ENCODE data around the gene OR5T1. TPM values are rescaled to one million over a fixed set of nuclear protein-coding genes. Genes with fewer than 3 reads are reported as not detected.

OR5T1 gene
- total RNA-seq, 1 donor from 2014 or later = not detected

GRCh38 chr11:56314844-56315243 is 40.9 kb downstream of the OR5T1 start, which contains the start of gene OR8K3:
Gene OR8K3 (plus strand): TSS chr11:56315144. CDS start chr11:56318307, 3,163 bp downstream.
- TF ChIP-seq CTCF (conservative IDR thresholded peaks at IDR 0.05; ENCODE audit: low read depth, low read length) = no peak
- no peak for DNase-seq (ENCODE audit: low read depth)
- no peak within 1 kb of the TSS for H3K4me3 ChIP-seq (ENCODE audit: low read depth, low read length)

Other genes with a start within 250 kb of the OR5T1 start
- gene OR5AS1, start 246.5 kb upstream of the OR5T1 start, total RNA-seq = not detected in 2 replicates
- gene OR8I2, start 180.8 kb upstream of the OR5T1 start, total RNA-seq = not detected in 2 replicates
- gene OR8H2, start 170.5 kb upstream of the OR5T1 start, total RNA-seq = not detected in 2 replicates
- not detected in 2 replicates for gene OR8H3, start 151.8 kb upstream of the OR5T1 start, total RNA-seq
- gene OR8J3, start 134.0 kb upstream of the OR5T1 start, total RNA-seq = not detected in 2 replicates
- gene OR8K5, start 113.8 kb upstream of the OR5T1 start, total RNA-seq = not detected in 2 replicates
- gene OR5J2, start 97.5 kb upstream of the OR5T1 start, total RNA-seq = not detected in 2 replicates
- gene OR5T2, start 39.9 kb upstream of the OR5T1 start, total RNA-seq = not detected in 2 replicates
- not detected in 2 replicates for gene OR5T3, start 21.9 kb upstream of the OR5T1 start, total RNA-seq
- not detected in 2 replicates for gene OR8H1, start 18.1 kb downstream of the OR5T1 start, total RNA-seq
- not detected in 2 replicates for gene OR8K3, start 41.0 kb downstream of the OR5T1 start, total RNA-seq
- gene OR8K1, start 71.9 kb downstream of the OR5T1 start, total RNA-seq = not detected in 2 replicates
- gene OR8J1, start 80.1 kb downstream of the OR5T1 start, total RNA-seq = not detected in 2 replicates
- not detected in 2 replicates for gene OR8U1, start 101.5 kb downstream of the OR5T1 start, total RNA-seq
- not detected in 2 replicates for gene OR5AL1, start 138.5 kb downstream of the OR5T1 start, total RNA-seq
- not detected in 2 replicates for gene OR5M3, start 199.2 kb downstream of the OR5T1 start, total RNA-seq
- not detected in 2 replicates for gene OR5M8, start 217.2 kb downstream of the OR5T1 start, total RNA-seq